HCEC 1CT (cell line): Measurements from ENCODE around the gene HHEX.

Experiments used
- DNase-seq: peaks from one replicate; pipeline ENCODE4 v3.0.0-alpha.2; 2017

HHEX gene

GRCh38 chr10:92693534-92693893, 3.8 kb downstream of the HHEX start:
- no peak for DNase-seq

GRCh38 chr10:92695679-92696605, 6.2 kb downstream of the HHEX start:
- DNase-seq: peak; percentile 59

- no peak for DNase-seq
Measured at GRCh38 chr10:92696606-92697383, 7.0 kb downstream of the HHEX start.

GRCh38 chr10:92697663-92698511, 8.1 kb downstream of the HHEX start:
- DNase-seq: no peak

- DNase-seq: no peak
Measured at GRCh38 chr10:92699193-92699517, 9.4 kb downstream of the HHEX start.

GRCh38 chr10:92699518-92700381, 10.0 kb downstream of the HHEX start:
- DNase-seq: peak; percentile 18

- no peak for DNase-seq
Measured at GRCh38 chr10:92702301-92702916, 12.7 kb downstream of the HHEX start.

GRCh38 chr10:92712016-92712889, 22.5 kb downstream of the HHEX start:
- peak; percentile 53 for DNase-seq

- no peak for DNase-seq
Measured at GRCh38 chr10:92714152-92714845, 24.5 kb downstream of the HHEX start.

GRCh38 chr10:92714872-92715271, 25.1 kb downstream of the HHEX start:
- no peak for DNase-seq

- no peak for DNase-seq
Measured at GRCh38 chr10:92719991-92720830, 30.5 kb downstream of the HHEX start.

- DNase-seq: no peak
Measured at GRCh38 chr10:92720831-92721165, 31.0 kb downstream of the HHEX start.

- no peak for DNase-seq
Measured at GRCh38 chr10:92722349-92722748, 32.6 kb downstream of the HHEX start.

GRCh38 chr10:92727141-92727540, 37.4 kb downstream of the HHEX start:
- DNase-seq: no peak

- DNase-seq: no peak
Measured at GRCh38 chr10:92727550-92727949, 37.8 kb downstream of the HHEX start.

- DNase-seq: no peak
Measured at GRCh38 chr10:92729886-92730285, 40.1 kb downstream of the HHEX start.

GRCh38 chr10:92732958-92733357, 43.2 kb downstream of the HHEX start:
- DNase-seq: no peak

- no peak for DNase-seq
Measured at GRCh38 chr10:92734301-92734700, 44.5 kb downstream of the HHEX start.

GRCh38 chr10:92735938-92736337, 46.2 kb downstream of the HHEX start:
- no peak for DNase-seq
